ENCODE data around the gene SMAD2.

DNA sequence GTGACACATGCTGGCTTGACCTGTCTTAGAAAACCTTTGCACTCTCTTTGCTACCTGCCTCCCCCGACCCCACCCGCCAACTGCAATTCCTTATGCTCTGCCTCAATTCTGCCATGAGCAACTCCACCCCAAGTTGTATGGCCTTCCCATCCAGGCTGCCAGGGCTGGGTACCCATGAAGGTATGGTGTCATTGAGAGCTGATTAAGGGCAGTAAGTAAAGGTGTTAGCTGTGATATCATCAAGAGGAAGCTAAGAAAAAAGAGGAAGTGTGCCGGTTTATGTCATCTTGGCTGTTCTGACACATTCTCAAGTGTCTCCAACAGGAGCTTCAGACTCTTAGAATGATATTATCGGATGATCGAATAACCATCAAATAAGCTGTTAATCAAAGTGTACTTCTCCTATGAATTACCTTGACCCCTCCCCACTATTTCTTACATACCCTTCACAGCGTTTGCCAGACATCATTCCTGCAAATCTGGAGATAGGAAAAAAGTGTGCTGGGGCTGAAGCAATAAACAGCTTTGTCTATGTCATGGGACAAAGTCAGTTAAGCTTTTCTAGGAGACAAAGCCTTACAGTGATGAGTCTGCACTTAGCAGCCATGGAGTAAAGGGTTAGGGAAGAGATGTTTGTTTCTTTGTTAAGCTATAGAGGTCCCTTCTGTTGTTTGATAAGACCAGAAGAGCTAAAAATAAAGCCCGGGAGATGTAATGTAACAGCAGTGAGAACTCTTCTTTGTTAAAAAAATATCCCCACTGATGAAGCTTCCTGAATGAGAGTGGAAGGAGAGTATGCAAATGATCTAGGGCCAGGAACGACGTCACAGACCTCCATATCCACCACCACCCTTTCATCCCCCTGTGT is 40.4 kb upstream of the SMAD2 start:
- TF ChIP-seq CTCF (IDR thresholded peaks at IDR 0.05; ENCODE audit: insufficient read depth, low read depth, low read length) (no peak), EZH2 (IDR thresholded peaks at IDR 0.05; ENCODE audit: insufficient read depth, low read length) (no peak)

Data from astrocyte (in vitro differentiated cells and primary cell).